GM20431 (cell line): ENCODE results near the gene BSG.
"Not testable (repeated sequence)": the region's sequence is repeated elsewhere in the genome, so short reads cannot be mapped to it uniquely, and the experiment has no call there.

Experiments used
- in situ Hi-C: fragments of 300-500 bp; cut with MseI, MboI; formaldehyde crosslinking; loops from one replicate; pipeline ENCODE4 v1.15.0; 2020; ENCODE audit warnings: low sequenced_read_pairs; ENCODE audit not compliant: unreplicated experiment

The BSG gene

DNA sequence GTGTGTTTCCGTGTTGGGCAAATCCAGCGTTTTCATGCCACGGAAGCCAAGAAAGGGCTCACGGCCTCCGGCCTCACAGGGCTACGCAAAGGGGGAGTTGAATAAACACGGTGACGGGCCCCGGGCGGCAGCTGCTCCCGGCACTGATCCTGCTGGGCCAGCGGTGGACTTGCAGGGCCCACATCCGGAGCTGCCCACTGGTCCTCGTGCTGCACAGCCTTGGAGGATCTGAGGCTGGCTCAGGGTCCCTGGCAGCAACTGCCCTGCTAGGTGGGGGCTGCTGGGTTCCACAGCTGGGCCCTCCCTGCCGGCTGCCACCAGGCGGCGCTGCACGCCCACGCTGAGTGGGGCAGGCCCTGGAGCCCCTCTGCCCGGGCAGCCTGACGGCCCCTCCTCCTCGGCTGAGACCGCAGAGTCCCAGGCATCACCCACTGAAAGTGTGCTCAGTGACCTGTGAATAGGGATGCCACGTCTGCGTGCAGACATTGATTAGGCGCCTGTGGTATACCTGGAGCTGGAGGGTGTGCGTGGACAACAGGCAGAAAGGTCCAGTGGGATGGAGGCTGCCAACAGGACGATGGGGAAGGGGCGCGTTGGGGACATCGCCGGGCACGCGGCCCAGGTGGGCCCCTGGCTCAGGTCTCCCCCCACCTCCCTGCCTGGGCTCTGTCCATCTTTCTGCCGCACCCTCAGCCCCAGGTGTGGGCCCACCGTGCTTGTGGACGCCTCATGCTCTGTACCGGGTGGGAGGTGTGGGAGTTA, 12.0 kb downstream of the BSG start:
- in situ Hi-C loops, result no loop called here

DNA sequence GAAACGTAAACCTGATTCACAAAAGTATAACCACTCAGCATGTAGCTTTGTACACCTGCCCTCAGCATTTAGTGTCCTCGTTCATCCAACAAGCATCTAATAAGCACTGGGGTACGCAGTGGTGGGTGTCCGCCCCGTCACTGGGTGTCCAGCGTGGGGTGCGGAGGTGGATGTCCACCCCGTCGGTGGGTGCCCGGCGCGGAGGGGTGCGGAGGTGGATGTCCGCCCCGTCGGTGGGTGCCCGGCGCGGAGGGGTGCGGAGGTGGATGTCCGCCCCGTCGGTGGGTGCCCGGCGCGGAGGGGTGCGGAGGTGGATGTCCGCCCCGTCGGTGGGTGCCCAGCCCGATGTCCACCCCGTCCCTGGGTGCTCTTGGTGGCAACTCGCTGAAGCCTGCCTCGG, 12.8 kb downstream of the BSG start:
- in situ Hi-C loops, result not testable (repeated sequence)

DNA sequence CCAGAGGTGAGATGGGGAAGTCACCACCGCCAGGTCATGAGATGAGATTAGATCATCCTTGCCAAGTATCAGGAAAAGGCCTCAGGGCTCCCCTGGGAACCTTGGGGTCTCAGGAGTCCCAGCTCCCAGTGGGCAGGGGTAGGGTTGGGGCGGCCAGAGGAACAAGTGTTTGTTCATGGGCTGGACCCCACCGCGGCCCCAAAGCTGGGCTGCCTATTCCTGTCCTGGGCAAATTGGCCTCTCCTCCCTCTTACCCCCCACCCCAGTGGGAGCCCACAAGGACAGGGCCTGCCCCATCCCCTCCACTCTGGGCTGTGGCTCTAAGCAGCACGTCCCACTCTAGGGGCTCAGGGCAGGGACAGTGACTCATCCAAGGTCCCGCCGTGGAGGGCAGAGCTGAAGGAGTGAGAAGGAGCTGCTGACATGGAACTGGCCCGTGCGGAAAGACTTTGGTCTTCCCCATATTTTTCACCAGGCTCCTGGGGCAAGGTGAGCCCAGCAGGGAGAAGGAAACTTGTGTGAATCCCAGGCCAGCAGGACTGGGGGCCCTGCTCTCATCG, 13.2 kb downstream of the BSG start:
- in situ Hi-C loops, result no loop called here

DNA sequence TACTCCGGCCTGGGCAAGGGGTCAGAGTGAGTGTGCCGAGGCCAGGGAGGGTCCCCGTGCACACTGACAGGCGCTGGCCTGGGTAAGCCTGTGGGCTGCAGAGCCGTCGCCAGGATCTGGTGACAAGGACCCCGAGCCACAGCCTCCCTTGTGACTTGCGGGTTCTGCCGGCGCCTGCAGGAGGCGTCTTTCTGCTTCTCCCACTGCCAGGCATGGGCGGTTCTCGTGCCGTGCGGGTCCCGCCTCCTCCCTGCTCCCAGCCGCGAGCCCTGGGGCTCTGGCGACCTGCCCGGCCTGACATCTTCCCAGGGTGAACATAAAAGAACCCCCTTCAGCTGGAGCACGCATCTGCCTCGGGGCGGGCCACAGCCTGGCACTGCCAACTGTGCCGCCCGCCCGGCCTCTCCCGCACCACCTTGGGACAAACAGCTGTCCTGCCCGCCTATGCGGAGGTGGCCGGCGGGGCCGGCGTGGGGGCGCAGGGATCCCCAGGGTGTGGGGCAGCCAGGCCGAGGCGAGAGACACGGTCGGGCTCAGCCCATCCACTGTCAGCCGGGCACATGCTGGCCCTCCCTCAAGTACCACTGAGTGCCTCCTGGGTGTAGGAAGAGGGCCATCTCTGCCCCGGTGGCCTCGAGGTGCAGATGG, 15.8 kb downstream of the BSG start:
- in situ Hi-C loops, result no loop called here

DNA sequence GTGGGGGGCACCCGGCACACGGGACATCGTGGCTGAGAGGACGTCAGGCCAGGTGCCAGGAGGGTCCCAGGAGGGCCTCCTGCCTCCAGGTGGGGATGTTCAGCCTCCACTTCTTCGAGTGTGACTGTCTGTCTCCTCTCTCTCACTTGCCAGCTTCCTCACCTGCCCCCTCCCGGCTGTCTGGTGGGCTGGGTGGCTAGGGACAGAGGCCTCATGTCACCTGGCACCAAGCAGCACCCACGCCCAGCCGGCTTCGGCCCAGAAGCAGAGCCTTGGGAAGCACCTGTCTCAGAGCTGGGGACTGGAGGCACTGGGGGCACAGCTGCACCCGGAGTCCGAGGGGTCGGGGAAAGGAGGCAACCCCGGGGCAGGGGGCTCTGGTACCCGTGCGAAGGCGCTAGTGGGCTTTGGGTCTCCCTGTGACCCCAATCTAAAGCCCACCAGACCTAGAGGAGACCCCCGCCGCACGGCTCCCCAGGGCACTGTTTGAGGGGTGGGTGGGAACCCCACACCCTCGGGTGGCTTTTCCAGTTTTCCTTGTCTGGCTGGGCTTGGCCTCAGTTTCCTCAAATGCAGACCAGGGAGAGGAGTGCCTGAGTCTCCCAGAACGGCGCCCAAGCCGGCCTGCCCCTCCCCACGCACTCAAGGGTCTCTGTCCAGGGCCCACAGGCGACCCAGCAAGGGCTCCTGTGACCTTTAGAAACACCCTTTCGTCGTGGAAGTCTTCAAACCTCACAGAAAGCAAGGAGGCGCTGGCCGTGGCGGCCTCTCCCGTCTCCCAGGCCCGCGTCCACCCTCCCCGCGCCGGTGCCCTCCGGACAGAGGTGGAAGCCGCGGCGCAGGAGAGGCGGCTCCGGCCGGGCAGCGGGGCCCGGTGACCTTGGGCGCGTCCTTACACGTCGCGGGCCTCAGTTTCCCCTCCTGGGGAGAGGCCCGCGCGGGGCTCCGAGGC, 16.6 kb downstream of the BSG start:
- in situ Hi-C loops, result no loop called here

DNA sequence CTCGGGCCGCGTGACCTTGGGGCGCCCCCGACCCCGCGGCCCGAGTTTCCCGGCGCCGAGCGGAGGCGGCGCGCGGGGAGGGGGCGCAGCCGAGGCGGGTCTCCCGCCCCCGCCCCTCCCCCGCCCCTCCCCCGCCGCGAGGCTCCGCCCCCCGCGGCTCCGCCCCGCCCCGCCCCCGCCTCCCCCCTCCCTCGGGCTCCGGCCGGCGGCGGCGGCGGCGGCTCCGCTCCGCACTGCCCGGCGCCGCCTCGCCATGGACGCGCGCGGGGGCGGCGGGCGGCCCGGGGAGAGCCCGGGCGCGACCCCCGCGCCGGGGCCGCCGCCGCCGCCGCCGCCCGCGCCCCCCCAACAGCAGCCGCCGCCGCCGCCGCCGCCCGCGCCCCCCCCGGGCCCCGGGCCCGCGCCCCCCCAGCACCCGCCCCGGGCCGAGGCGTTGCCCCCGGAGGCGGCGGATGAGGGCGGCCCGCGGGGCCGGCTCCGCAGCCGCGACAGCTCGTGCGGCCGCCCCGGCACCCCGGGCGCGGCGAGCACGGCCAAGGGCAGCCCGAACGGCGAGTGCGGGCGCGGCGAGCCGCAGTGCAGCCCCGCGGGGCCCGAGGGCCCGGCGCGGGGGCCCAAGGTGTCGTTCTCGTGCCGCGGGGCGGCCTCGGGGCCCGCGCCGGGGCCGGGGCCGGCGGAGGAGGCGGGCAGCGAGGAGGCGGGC, 17.4 kb downstream of the BSG start, which contains the start of gene HCN2:
Gene HCN2, plus strand, starts transcription at position 189 of the 703 bp plus-strand sequence. Its CDS starts 65 bp downstream, at position 254.
- in situ Hi-C loops, result no loop called here

DNA sequence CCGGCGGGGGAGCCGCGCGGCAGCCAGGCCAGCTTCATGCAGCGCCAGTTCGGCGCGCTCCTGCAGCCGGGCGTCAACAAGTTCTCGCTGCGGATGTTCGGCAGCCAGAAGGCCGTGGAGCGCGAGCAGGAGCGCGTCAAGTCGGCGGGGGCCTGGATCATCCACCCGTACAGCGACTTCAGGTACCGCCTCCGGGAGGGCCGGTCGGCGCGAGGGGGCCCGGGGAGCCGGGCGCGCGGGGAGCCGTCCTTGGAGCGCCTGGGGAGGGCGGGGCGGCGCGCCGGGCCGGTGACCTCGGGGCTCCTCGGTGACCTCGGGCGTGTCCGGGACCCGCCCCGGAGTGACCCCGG, 18.0 kb downstream of the BSG start:
- in situ Hi-C loops, result no loop called here

DNA sequence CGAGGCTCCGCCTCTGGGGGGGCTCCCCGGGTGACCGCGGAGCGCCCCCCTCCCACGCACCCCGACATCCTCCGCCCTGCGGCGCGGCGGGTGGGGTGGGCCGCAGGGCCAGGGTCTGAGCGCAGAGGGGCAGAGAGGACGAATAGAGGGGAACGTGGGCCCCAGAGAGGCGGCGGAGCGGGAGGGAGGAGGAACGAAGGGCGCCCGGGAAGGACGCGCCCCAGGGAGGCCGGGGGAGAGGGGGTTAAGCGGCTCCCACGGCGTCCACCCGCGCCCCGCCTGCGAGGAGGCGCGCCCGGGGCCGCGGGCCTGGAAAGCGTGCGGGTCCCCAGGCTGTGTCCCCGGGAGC, 18.3 kb downstream of the BSG start:
- in situ Hi-C loops, result no loop called here

DNA sequence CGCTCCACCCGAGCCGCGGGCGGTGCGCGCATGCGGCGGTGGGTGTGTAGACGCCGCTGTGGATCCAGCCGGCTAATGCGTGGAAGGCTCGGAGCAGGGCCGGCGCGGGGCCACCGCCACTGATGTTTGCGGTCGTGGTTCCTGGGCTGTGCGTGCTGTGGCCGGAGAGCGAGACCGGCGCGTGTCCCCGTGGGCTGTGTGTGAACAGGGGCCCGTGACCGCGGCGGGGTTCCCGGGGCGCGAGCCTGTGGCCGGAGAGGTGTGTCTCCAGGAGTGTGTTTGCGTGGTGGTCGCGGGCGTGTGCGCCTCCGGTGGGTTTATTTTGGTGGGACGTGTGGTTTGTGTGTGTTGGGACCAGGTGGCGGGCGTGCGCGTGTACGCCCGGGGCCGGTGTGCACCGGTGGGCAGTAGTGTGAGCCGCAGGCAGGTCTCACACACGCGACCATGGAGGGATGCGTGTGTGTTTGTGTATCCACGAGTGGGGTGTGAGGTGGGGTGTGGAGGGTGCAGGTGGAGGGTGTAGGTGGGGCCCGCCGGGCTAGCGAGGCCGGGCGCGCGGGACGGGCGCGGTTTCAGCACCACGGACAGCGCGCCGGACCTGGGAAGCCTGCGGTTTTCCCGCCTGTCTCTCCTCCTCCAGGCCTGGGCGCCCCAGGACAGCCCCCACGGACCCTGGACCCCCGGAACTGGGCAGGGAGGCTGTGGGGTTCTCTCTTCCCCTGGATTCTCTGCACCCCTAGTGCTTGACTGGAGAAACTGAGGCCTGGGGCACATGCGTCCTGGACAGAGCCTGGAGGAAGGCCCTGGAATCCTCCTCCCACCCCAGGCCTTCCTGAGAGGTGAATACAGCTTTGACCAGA, 18.9 kb downstream of the BSG start:
- in situ Hi-C loops, result no loop called here

DNA sequence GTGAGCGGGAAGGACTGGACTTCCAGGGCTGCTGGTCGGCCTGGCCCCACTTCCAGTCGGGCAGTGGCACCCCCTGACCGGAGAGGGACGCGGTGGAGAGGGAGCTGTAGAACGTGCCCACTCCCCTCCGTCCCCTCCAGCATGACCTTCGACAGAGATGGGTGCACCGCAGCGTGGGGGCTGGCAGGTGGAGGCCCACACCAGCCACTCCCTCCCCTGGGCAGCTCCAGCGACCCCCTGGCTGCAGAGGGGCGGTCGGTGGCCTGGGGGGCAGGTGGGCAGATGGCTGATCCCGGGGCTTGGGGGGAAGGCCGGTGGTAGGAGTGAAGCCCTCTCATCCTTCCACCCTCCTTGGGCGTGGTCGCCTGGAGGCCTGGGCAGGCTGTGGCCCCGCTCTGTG, 19.7 kb downstream of the BSG start:
- in situ Hi-C loops, result no loop called here

DNA sequence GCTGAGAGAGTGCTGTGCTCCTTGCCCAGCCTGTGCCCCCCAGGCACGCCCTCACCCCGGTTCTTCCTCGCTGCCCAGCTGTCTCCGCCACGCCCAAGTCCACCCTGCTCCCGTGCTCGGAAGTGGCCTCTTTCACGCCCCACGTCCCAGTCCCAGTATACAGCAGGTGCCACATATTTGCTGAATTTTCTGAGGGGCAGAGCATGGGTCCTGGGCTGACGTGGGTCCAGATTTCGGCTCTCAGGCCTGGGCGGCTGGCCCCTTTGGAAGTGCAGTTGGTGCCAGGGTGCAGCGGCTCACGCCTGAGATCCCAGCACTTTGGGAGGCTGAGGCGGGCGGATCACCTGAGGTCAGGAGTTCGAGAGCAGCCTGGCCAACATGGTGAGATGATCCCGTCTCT, 20.7 kb downstream of the BSG start:
- in situ Hi-C loops, result no loop called here

DNA sequence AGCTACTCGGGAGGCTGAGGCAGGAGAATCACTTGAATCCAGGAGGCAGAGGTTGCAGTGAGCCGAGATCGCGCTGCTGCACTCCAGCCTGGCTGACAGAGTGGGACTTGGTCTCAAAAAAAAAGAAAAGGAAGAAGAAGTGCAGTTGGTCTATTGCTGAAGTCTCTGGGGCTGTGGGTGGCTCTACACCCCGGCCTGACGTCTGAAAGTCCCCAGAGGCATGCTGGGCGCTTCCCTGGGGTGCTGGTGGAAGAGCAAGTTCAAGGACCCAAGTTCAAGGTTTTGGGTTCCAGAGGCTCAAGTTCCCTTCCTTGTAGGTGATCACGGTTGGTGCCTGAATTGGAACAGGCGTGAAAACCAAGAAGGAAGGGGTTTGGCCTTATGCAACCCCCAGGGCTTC, 21.1 kb downstream of the BSG start:
- in situ Hi-C loops, result no loop called here

DNA sequence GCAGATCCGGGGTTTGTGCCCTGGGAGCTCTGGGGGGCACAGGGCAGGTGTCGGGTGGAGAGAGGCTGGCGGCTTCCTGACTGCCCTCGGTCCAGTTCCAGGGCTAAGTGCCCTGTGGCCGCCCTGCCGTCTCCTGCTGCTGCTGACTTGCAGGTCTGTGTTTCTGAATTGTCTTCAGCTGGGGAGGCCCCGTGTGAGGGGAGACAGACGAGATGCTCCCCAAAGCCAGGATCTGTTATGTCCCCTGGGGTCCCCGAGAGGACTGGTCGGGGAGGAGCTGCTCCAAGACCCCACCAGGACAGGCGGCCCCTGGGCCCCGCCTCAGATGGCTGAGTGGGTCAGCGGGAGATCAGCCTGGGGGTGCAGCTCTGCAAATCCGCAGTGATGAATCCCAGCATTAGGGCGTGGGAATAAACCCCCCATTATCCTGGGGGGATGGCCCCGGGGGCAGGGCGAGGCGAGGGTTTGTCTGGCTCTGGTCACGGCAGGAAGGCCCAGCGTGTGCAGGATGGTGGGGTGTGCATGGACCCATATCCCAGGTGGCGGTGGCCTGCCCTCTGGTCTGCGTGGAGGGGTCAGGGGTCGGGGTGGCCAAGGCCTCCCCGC, 22.0 kb downstream of the BSG start:
- in situ Hi-C loops, result no loop called here

DNA sequence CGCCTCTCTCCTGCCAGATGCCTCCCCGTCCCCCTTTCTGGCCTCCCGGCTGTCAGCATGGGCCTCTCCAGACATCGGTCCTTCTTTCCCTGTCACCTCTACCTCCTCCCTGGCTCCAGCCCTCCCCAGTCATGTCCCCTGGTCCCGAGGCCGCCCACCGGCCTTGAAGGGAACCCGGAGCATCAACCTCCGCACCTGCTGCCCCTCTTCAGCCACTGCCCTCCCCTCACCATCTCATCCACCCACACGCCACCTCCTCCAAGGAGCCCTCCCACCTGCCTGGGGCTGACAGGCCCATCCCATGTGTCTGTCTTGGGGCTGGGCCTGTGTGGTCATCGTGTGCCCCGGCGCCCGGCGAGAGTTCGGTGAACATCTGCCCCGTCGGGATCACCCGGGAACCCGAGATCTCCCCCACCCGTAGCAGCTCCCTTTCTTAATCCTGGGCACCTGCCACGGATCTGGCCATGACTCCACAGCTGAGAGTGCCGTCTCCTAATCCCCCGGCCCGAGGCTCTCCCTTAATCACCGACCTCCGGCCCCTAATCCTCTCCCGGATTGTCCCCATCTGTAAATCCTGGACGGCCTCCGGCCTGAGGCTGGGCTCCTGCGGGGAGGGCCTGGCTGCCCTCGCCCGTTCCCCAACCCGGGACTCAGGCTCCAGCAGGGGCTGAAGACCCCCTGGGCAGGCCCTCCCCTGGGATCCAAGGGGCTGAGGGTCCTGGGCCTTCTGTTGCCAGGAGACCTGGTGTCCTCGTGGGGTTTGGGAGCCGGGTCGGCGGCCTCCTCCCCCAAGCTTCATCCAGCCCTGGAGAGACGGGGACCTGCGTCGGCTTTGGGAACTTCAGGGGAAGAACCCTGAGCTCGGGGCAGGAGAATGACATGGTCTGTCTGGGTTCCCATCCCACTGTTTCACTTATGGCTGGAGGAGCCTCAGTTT, 23.2 kb downstream of the BSG start:
- in situ Hi-C loops, result no loop called here

DNA sequence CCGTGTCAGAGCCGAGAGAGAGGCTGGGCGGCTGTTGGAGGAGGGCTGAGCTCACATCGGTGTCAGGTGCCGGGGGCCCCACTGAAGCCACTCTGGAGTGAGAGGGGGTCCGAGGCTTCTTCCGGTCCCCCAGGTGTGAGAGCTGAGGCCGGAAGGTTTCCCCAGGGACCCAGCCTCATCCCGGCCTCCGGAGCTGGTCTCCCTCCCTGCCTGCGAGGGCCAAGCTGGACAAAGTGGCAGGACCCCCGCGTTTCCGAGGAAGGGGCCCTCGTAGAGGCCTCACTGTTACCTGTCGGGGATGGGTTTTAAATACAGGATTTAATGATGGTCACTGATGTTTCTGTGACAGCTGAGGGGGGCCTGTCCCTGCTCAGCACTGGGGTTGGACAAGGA, 23.9 kb downstream of the BSG start:
- in situ Hi-C loops, result no loop called here

DNA sequence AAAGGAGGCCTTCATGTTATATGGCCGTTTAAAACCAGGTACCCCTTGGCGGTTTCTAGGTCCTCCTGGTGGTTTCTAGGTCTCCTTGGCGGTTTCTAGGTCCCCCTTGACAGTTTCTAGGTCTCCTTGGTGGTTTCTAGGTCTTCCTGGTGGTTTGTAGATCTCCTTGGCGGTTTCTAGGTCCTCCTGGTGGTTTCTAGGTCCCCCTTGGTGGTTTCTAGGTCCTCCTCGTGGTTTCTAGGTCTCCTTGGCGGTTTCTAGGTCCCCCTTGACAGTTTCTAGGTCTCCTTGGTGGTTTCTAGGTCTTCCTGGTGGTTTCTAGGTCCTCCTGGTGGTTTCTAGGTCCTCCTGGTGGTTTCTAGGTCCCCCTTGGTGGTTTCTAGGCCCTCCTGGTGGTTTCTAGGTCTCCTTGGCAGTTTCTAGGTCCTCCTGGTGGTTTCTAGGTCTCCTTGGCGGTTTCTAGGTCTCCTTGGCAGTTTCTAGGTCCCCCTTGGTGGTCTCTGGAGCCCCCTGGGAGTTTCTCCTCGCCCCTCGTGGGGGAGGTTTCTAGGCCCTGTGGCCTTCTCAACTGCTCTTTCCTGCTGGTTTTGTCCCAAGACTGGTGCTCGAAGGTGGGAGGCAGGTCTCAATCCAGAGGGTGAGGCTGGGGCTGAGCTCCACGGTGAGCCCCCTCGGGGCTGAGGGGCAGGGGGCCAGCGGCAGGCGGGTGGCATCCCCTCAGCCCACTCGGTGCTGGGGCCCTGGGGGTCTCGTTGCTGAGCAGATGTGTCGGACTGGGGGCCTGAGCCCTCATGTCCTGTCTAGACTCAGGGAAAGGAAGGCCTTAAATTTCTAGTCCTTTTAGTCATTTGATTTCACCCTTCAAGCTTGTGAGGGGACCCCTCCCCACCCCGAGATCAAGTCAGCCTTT, 25.3 kb downstream of the BSG start:
- in situ Hi-C loops, result no loop called here

DNA sequence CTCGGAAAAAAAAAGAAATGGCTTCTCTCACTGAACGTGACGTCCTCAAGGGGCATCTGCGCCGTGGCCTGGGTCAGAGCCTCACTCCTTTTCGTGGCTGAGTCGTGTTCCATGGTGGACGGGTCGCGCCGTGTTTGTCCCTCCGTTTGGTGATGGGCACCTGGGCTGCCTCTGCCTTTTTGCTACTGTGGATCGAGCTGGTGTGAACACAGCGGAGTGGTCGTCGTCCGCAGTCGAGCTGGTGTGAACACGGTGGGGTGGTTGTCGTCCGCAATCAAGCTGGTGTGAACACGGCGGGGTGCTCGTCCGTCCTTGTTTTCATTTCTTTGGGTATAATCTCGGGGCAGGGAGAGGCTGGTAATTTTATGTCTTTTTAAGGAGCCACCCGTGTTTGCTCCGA, 28.9 kb downstream of the BSG start:
- in situ Hi-C loops, result no loop called here
